Ovary (tissue), 3 donors: Measurements from ENCODE around the gene CELA2A.

Experiments used
- POLR2A ChIP-seq: fragments of 450-650 bp; IDR thresholded peaks from one replicate; pipeline ENCODE4 v1.6.1; 2017; ENCODE audit warnings: antibody characterized with exemption, mild to moderate bottlenecking, moderate library complexity
- TF ChIP-seq, protein P1 (sequence below), 3 donors: fragments of 450-650 bp in 2 of 3; fragments of 200-600 bp in 1 of 3; IDR thresholded peaks; one replicate each; pipeline versions ENCODE4 v1.5.1 to v1.8.0; 2016 to 2022; ENCODE audit warnings: antibody characterized with exemption in 3 of 3, mild to moderate bottlenecking in 1 of 3
- donor health status: DM: no; HTN: no; CAD: no.

DNA sequence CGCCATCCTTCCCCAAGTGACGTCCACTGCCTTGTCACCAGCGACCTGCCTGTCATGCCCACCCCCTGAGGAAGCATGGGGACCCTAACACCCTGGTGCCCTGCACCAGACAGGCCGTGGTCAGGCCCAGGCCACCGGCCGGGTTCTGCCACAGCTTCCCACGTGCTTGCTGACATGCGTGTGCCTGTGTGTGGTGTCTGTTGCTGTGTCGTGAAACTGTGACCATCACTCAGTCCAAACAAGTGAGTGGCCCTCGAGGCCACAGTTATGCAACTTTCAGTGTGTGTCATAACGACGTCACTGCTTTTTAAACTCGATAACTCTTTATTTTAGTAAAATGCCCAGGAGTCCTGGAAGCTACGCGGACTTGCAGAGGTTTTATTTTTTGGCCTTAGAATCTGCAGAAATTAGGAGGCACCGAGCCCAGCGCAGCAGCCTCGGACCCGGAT is 26.8 kb upstream of the CELA2A start:
- TF ChIP-seq, protein P1, sequence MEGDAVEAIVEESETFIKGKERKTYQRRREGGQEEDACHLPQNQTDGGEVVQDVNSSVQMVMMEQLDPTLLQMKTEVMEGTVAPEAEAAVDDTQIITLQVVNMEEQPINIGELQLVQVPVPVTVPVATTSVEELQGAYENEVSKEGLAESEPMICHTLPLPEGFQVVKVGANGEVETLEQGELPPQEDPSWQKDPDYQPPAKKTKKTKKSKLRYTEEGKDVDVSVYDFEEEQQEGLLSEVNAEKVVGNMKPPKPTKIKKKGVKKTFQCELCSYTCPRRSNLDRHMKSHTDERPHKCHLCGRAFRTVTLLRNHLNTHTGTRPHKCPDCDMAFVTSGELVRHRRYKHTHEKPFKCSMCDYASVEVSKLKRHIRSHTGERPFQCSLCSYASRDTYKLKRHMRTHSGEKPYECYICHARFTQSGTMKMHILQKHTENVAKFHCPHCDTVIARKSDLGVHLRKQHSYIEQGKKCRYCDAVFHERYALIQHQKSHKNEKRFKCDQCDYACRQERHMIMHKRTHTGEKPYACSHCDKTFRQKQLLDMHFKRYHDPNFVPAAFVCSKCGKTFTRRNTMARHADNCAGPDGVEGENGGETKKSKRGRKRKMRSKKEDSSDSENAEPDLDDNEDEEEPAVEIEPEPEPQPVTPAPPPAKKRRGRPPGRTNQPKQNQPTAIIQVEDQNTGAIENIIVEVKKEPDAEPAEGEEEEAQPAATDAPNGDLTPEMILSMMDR (IDR thresholded peaks at IDR 0.05) = no peak
- no peak for TF ChIP-seq POLR2A
